Spinal cord (tissue), 10 donors: ENCODE measurements around the gene CCDC187. TPM values are rescaled to one million over a fixed set of nuclear protein-coding genes. Genes with fewer than 3 reads are reported as not detected.

Experiments used
- DNase-seq, 6 donors: peaks; one replicate each; pipeline versions ENCODE4 v3.0.0 to v3.0.0-alpha.2; 2013 to 2015; ENCODE audit warnings: low spot score in 6 of 6, low read depth in 4 of 6
- H3K27ac ChIP-seq: one replicate; pipeline ENCODE4 v1.5.1; 2013; ENCODE audit warnings: low read depth, low read length, control low read depth
- H3K27me3 ChIP-seq: one replicate; pipeline ENCODE4 v1.6.1; 2013; ENCODE audit warnings: low read length; ENCODE audit not compliant: control insufficient read depth, insufficient read depth
- H3K36me3 ChIP-seq: one replicate; pipeline ENCODE4 v1.6.1; 2013; ENCODE audit warnings: low read length; ENCODE audit not compliant: control insufficient read depth, insufficient read depth
- H3K4me1 ChIP-seq: one replicate; pipeline ENCODE4 v1.6.1; 2013; ENCODE audit warnings: low read length; ENCODE audit not compliant: control insufficient read depth, insufficient read depth
- H3K4me3 ChIP-seq: one replicate; pipeline ENCODE4 v1.5.1; 2013; ENCODE audit warnings: low read depth, low read length, control low read depth
- H3K9me3 ChIP-seq: one replicate; pipeline ENCODE4 v1.6.1; 2013; ENCODE audit warnings: low read length; ENCODE audit not compliant: control insufficient read depth, insufficient read depth
- WGBS: methylation state at CpG from one replicate; pipeline ENCODE4 v1.1.5; 2013; ENCODE audit warnings: missing lambda C conversion rate; ENCODE audit not compliant: insufficient coverage; 5-methylcytosine and 5-hydroxymethylcytosine counted together
- polyA plus RNA-seq, 2 donors: library from polyadenylated mRNA; unstranded; fragments of 120-200 nt; gene quantifications; one replicate each; pipeline ENCODE4 v1.2.1, GENCODE V29; 2013; ENCODE audit not compliant: insufficient read length in 2 of 2
- total RNA-seq, 2 donors: library from RNA; depleted of rRNA in 1 of 2; stranded (reverse); fragments of 120-200 nt in 1 of 2; fragments of >200 nt in 1 of 2; gene quantifications; one replicate each; pipeline versions ENCODE4 v1.2.3 to v1.2.4, GENCODE V29; 2013 to 2014
- donor health status: healthy.

CCDC187 gene
- total and polyA plus RNA-seq, 4 donors = 0.05 to 0.33 (median 0.15) TPM

GRCh38 chr9:136258786-136259516 is 44.9 kb downstream of the CCDC187 start:
- no peak overlapping the region for H3K4me3 ChIP-seq
- H3K9me3 ChIP-seq = no peaks in the 10 kb centered on the region
- H3K4me1 ChIP-seq = peaks cover 35% of the 10 kb centered on the region
- no peak for DNase-seq
- H3K27me3 ChIP-seq = no peaks in the 10 kb centered on the region
- peaks cover 3% of the 10 kb centered on the region for H3K36me3 ChIP-seq
- no peak overlapping the region for H3K27ac ChIP-seq
- 73% methylated on average over 22 of the region's 22 CpGs for WGBS

DNA sequence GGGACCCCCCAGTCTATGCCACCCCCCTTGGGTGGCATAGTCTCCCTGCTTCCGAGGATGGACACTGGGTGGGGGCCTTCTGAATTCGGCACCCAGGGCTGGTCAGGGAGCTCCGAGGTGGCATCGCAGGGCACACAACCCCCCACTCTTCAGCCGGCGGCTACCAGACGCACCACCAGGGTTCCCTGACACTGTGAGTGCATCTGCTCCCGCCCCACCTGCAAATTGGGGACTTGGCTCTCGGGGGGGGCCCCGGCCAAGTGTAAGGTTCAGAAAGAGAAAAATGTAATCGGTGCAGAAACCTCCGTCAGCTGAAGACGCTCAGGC is 45.6 kb downstream of the CCDC187 start:
- H3K4me1 ChIP-seq = peaks cover 30% of the 10 kb centered on the region
- no peak for DNase-seq
- H3K27me3 ChIP-seq = no peaks in the 10 kb centered on the region
- H3K27ac ChIP-seq = no peak overlapping the region
- no peaks in the 10 kb centered on the region for H3K9me3 ChIP-seq
- no peak overlapping the region for H3K4me3 ChIP-seq
- 77% methylated on average over 12 of the region's 13 CpGs for WGBS
- peaks cover 3% of the 10 kb centered on the region for H3K36me3 ChIP-seq

DNA sequence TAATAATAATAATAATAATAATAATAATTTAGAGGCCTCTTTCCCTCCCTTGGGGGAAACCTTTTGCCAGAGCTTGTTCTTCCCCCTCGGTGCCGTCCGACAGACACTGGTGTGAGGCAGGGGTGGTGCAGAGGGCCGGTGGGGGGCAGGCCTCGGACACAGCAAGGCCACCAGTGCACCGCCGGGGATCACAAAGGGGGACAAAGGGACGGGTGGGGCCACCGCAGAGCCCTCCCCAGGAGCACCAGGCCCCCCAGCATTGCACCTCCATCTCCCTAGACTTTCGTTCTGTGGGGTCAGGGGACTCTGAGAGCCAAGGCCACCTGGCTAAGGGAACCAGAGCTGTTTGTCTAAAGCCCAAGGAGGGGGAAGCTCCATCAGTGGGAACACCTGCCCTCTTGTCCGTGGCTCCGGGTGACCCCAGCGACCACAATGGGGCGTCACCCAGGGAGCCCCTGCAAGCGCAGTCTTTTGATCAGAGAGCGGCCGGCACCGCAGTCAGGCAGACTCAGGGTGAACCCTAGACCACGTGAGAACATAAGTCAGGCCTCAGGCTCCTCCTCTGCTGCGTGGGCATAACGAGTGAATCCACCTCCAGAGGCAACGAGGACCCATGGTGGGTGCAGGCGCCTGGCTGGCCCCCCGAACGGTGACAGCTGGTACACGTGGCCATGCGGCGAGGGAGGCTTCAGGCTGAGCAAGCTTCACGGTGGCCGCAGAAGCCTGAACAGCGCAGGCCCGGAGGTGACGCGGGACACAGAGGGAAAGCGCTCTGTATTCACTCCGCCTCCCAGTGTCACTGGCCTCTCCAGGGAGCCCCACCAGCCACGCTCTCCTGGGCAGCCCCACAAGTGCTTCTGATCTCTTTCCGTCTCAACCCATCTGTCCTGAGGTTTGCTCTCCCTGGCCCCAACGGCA is 46.3 kb downstream of the CCDC187 start:
- H3K9me3 ChIP-seq = no peaks in the 10 kb centered on the region
- H3K4me1 ChIP-seq = peaks cover 30% of the 10 kb centered on the region
- peak in 1 of 6 donors; percentile 64 for DNase-seq
- H3K4me3 ChIP-seq = no peak overlapping the region
- WGBS = 71% methylated on average over 33 of the region's 39 CpGs
- no peak overlapping the region for H3K27ac ChIP-seq
- peaks cover 3% of the 10 kb centered on the region for H3K36me3 ChIP-seq
- no peaks in the 10 kb centered on the region for H3K27me3 ChIP-seq

- H3K4me1 ChIP-seq = peaks cover 30% of the 10 kb centered on the region
- H3K9me3 ChIP-seq = no peaks in the 10 kb centered on the region
- H3K27me3 ChIP-seq = no peaks in the 10 kb centered on the region
- no peak overlapping the region for H3K27ac ChIP-seq
- 71% methylated on average over 28 of the region's 28 CpGs for WGBS
- DNase-seq = no peak
- H3K36me3 ChIP-seq = peaks cover 3% of the 10 kb centered on the region
- no peak overlapping the region for H3K4me3 ChIP-seq
Measured at GRCh38 chr9:136255896-136256890, 47.7 kb downstream of the CCDC187 start.

DNA sequence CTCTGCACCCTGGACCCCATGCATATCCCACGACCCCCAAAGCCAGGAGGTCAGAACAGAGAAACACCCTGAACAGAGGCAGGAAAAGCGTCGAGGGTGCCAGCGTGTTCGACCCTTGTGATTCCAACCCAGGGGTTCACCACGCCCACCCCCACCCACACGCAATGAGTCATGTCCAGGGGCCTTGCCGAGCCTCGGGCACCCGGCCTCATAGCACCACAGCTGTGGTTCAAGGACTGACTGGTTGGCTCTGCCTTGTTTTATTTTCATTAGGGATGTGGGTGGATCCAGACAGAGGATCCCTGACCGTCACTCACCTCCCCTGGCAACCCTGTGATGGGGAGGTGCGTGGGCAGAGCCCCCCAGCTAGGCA is 48.7 kb downstream of the CCDC187 start:
- Histone ChIP-seq H3K4me3 (no peak overlapping the region), H3K9me3 (no peaks in the 10 kb centered on the region), H3K27me3 (no peaks in the 10 kb centered on the region), H3K36me3 (peaks cover 3% of the 10 kb centered on the region), H3K27ac (no peak overlapping the region), H3K4me1 (peaks cover 37% of the 10 kb centered on the region)
- DNase-seq = no peak
- WGBS = 80% methylated on average over 7 of the region's 12 CpGs

- Histone ChIP-seq H3K4me1 (peaks cover 41% of the 10 kb centered on the region), H3K36me3 (no peaks in the 10 kb centered on the region), H3K27me3 (no peaks in the 10 kb centered on the region), H3K4me3 (no peak overlapping the region), H3K27ac (no peak overlapping the region), H3K9me3 (no peaks in the 10 kb centered on the region)
- 57% methylated on average over 23 of the region's 25 CpGs for WGBS
- DNase-seq = no peak
Measured at GRCh38 chr9:136254381-136255165, 49.3 kb downstream of the CCDC187 start.

- Histone ChIP-seq H3K36me3 (no peaks in the 10 kb centered on the region), H3K4me1 (peaks cover 51% of the 10 kb centered on the region), H3K27ac (no peak overlapping the region), H3K9me3 (no peaks in the 10 kb centered on the region), H3K4me3 (no peak overlapping the region), H3K27me3 (no peaks in the 10 kb centered on the region)
- 88% methylated on average over 27 of the region's 32 CpGs for WGBS
- no peak for DNase-seq
Measured at GRCh38 chr9:136253246-136254130, 50.4 kb downstream of the CCDC187 start.

GRCh38 chr9:136252846-136253245 is 51.0 kb downstream of the CCDC187 start:
- Histone ChIP-seq H3K36me3 (no peaks in the 10 kb centered on the region), H3K27ac (no peak overlapping the region), H3K4me3 (no peak overlapping the region), H3K27me3 (no peaks in the 10 kb centered on the region), H3K4me1 (peaks cover 47% of the 10 kb centered on the region), H3K9me3 (no peaks in the 10 kb centered on the region)
- WGBS = 95% methylated on average over 10 of the region's 10 CpGs
- DNase-seq = no peak
